Right lobe of liver (tissue), 6 donors: ENCODE results near the gene UTS2R. TPM values are rescaled to one million over a fixed set of nuclear protein-coding genes. Genes with fewer than 3 reads are reported as not detected.
A peak's percentile ranks its signal among the peaks of the same experiment; 100 is the strongest.

Experiments used
- ATAC-seq, 4 donors: fragments of 200-7000 bp; cut with Tn5 transposase; one replicate each; pipeline ENCODE4 v1.9.1; 2020; ENCODE audit warnings: mild to moderate bottlenecking in 4 of 4, moderate library complexity in 4 of 4
- DNase-seq, 3 donors: peaks; one replicate each; pipeline ENCODE4 v3.0.0-alpha.2; 2020
- H3K27ac ChIP-seq, 3 donors: fragments of 200-600 bp; one replicate each; pipeline ENCODE4 v1.8.0; 2022
- H3K27me3 ChIP-seq, 2 donors: fragments of 200-600 bp; one replicate each; pipeline ENCODE4 v1.8.0; 2022
- H3K36me3 ChIP-seq, 4 donors: fragments of 200-600 bp; sonication (generic) in 1 of 4; one replicate each; pipeline versions ENCODE4 v1.5.1 to v1.8.0; 2017 to 2022; ENCODE audit warnings: control low read depth in 1 of 4
- H3K4me1 ChIP-seq, 4 donors: fragments of 200-600 bp; sonication (generic) in 1 of 4; one replicate each; pipeline versions ENCODE4 v1.5.1 to v1.8.0; 2017 to 2022; ENCODE audit warnings: control low read depth in 1 of 4
- H3K4me3 ChIP-seq, 3 donors: fragments of 200-600 bp; one replicate each; pipeline ENCODE4 v1.8.0; 2022
- H3K9me3 ChIP-seq, 4 donors: fragments of 200-600 bp; sonication (generic) in 1 of 4; one replicate each; pipeline versions ENCODE4 v1.5.1 to v1.8.0; 2017 to 2022; ENCODE audit warnings: control low read depth in 1 of 4
- CTCF ChIP-seq, 4 donors: fragments of 200-600 bp in 3 of 4; fragments of 450-650 bp in 1 of 4; IDR thresholded peaks; one replicate each; pipeline versions ENCODE4 v1.5.1 to v1.8.0; 2016 to 2022; ENCODE audit warnings: antibody characterized with exemption in 4 of 4, mild to moderate bottlenecking in 2 of 4
- POLR2A ChIP-seq: fragments of 450-650 bp; IDR thresholded peaks from one replicate; pipeline ENCODE4 v1.6.1; 2017; ENCODE audit warnings: antibody characterized with exemption, mild to moderate bottlenecking
- WGBS: methylation state at CpG from one replicate; pipeline ENCODE4 v1.1.6; 2018; ENCODE audit warnings: low coverage, low lambda C conversion rate; ENCODE audit not compliant: insufficient coverage; ENCODE audit errors: missing lambda C conversion rate; 5-methylcytosine and 5-hydroxymethylcytosine counted together
- intact Hi-C, 2 donors: fragments of 100-400 bp; cut with DNase I; formaldehyde crosslinking; loops; one replicate each; pipeline versions ENCODE4 v1.11.2 to v1.14.1; 2022
- total RNA-seq, 6 experiments: library from RNA; depleted of rRNA in 2 of 6; stranded (reverse); fragments of >200 nt in 2 of 6; fragmentation: NEBNext Ultra II Directional in 3 of 6; extraction: Animal tissue kit (Norgen Biotek cat#: 25700) in 3 of 6; gene quantifications; one replicate each; pipeline versions ENCODE4 v1.1.0 to v1.2.4, GENCODE V29; 2016 to 2023
- donor health status: DM: no; HTN: yes; CAD: no.
- donor health status: DM: no; HTN: no; CAD: no.
- donor health status: DM: no; HTN: no; CAD: no.
- donor health status: DM: no; HTN: yes; CAD: no.
- donor health status: DM: no; HTN: yes; CAD: no.

The UTS2R gene
- total RNA-seq, 6 experiments from 2014 or later: not detected

GRCh38 chr17:82402865-82403264 lies 31.3 kb downstream of the UTS2R start:
- DNase-seq: no peak
- WGBS: 32% methylated on average over 6 of the region's 7 CpGs
- TF ChIP-seq POLR2A (no peak), CTCF (IDR thresholded peaks at IDR 0.05) (no peak)
- H3K4me3 ChIP-seq: no peak overlapping the region
- no peaks in the 10 kb centered on the region for H3K36me3 ChIP-seq
- H3K4me1 ChIP-seq: peaks cover 0 to 8% (median 0%) of the 10 kb centered on the region in 4 donors
- no peaks in the 10 kb centered on the region for H3K27me3 ChIP-seq
- peak; percentile 71 to 82 (median 78) for ATAC-seq
- no peak overlapping the region for H3K27ac ChIP-seq
- intact Hi-C loops: no loop called here
- H3K9me3 ChIP-seq: no peaks in the 10 kb centered on the region

GRCh38 chr17:82403662-82404660 lies 32.4 kb downstream of the UTS2R start:
- 93% methylated on average over 37 of the region's 67 CpGs for WGBS
- intact Hi-C loops: no loop called here
- no peak overlapping the region for H3K27ac ChIP-seq
- ATAC-seq (no peak), DNase-seq (no peak)
- TF ChIP-seq CTCF (IDR thresholded peaks at IDR 0.05): no peak
- TF ChIP-seq POLR2A: no peak
- no peaks in the 10 kb centered on the region for H3K27me3 ChIP-seq
- no peaks in the 10 kb centered on the region for H3K36me3 ChIP-seq
- no peaks in the 10 kb centered on the region for H3K9me3 ChIP-seq
- H3K4me3 ChIP-seq: no peak overlapping the region
- peaks cover 0 to 8% (median 0%) of the 10 kb centered on the region in 4 donors for H3K4me1 ChIP-seq

- no peak for DNase-seq
- 97% methylated on average over 7 of the region's 14 CpGs for WGBS
- intact Hi-C loops: no loop called here
Observed at GRCh38 chr17:82405051-82405450, 33.5 kb downstream of the UTS2R start.

GRCh38 chr17:82406131-82406671 lies 34.6 kb downstream of the UTS2R start:
- Histone ChIP-seq H3K27ac (no peak overlapping the region), H3K4me3 (no peak overlapping the region), H3K4me1 (peaks cover 0 to 8% (median 0%) of the 10 kb centered on the region in 4 donors), H3K27me3 (no peaks in the 10 kb centered on the region), H3K9me3 (no peaks in the 10 kb centered on the region), H3K36me3 (no peaks in the 10 kb centered on the region)
- intact Hi-C loops: no loop called here
- DNase-seq (no peak), ATAC-seq (no peak)
- 97% methylated on average over 8 of the region's 14 CpGs for whole genome bisulfite sequencing
- TF ChIP-seq CTCF (IDR thresholded peaks at IDR 0.05) (no peak), POLR2A (no peak)

More at GRCh38 chr17:82405051-82405450, 33.5 kb downstream of the UTS2R start:
- H3K4me3 ChIP-seq: no peak overlapping the region
- ATAC-seq: no peak
- no peaks in the 10 kb centered on the region for H3K9me3 ChIP-seq
- H3K36me3 ChIP-seq: no peaks in the 10 kb centered on the region
- H3K27me3 ChIP-seq: no peaks in the 10 kb centered on the region
- no peak overlapping the region for H3K27ac ChIP-seq
- TF ChIP-seq POLR2A (no peak), CTCF (IDR thresholded peaks at IDR 0.05) (no peak)
- H3K4me1 ChIP-seq: peaks cover 0 to 8% (median 0%) of the 10 kb centered on the region in 4 donors
